H1 (cell line): Measurements from ENCODE around the gene FOXL2NB. TPM values are rescaled to one million over a fixed set of nuclear protein-coding genes. Genes with fewer than 3 reads are reported as not detected.

Experiments
- CTCF ChIA-PET: fragments of 300-600 bp; sonication (Branson Sonifier 250); formaldehyde crosslinking; loops from one replicate; lab custom pipeline; 2021; ENCODE audit not compliant: partially characterized antibody; lab: Charles Lee
- POLR2A ChIA-PET: fragments of 300-600 bp; sonication (Branson Sonifier 250); formaldehyde crosslinking; loops from one replicate; lab custom pipeline; 2021; ENCODE audit warnings: inconsistent platforms; ENCODE audit not compliant: partially characterized antibody; lab: Charles Lee
- DNase-seq, 2 experiments: peaks; one replicate each; pipeline versions ENCODE4 v3.0.0 to v3.0.0-alpha.2; 2010 to 2022; ENCODE audit warnings: low spot score in 2 of 2, low read depth in 1 of 2, mixed read lengths in 1 of 2
- FAIRE-seq: peaks from 2 replicates; lab custom pipeline; 2011; peaks lifted over from hg19 to GRCh38; lab: Jason Lieb, UNC
- H2AFZ ChIP-seq: 2 replicates; pipeline ENCODE4 v1.8.1; 2012; ENCODE audit warnings: low read length, inconsistent platforms
- H2AK5ac ChIP-seq: 2 replicates; pipeline ENCODE4 v1.6.1; 2013; ENCODE audit warnings: low read depth, low read length
- H2BK120ac ChIP-seq: replicated peaks from 2 replicates; pipeline ENCODE3; 2013; ENCODE audit warnings: low read depth, low read length, inconsistent platforms
- H2BK12ac ChIP-seq: 2 replicates; pipeline ENCODE4 v1.6.1; 2013; ENCODE audit warnings: low read depth, low read length
- H2BK15ac ChIP-seq: 2 replicates; pipeline ENCODE4 v1.6.1; 2013; ENCODE audit warnings: low read length
- H2BK20ac ChIP-seq: 2 replicates; pipeline ENCODE4 v1.6.1; 2013; ENCODE audit warnings: low read length
- H2BK5ac ChIP-seq: 2 replicates; pipeline ENCODE4 v1.6.1; 2013; ENCODE audit warnings: low read depth, low read length
- H3K14ac ChIP-seq: 2 replicates; pipeline ENCODE4 v1.6.1; 2013; ENCODE audit warnings: inconsistent platforms; ENCODE audit not compliant: insufficient read length
- H3K18ac ChIP-seq: 2 replicates; pipeline ENCODE4 v1.6.1; 2013; ENCODE audit warnings: low read length; ENCODE audit errors: extremely low read depth
- H3K23ac ChIP-seq: 2 replicates; pipeline ENCODE4 v1.6.1; 2013; ENCODE audit warnings: inconsistent platforms; ENCODE audit not compliant: insufficient read length
- H3K23me2 ChIP-seq: 2 replicates; pipeline ENCODE4 v1.6.1; 2013; ENCODE audit warnings: low read depth, low read length
- H3K27ac ChIP-seq: 2 replicates; pipeline ENCODE4 v1.6.1; 2011; ENCODE audit warnings: low read depth, low read length, inconsistent platforms
- H3K27me3 ChIP-seq, 4 experiments: replicated peaks in 1 of 4; 1 replicate in 1 of 4; 2 replicates in 3 of 4; pipeline versions ENCODE4 v1.6.1 to v1.8.1; 2011 to 2013; ENCODE audit warnings: low read length in 3 of 4, mild to moderate bottlenecking in 3 of 4, inconsistent platforms in 2 of 4, mixed read lengths in 2 of 4, moderate library complexity in 1 of 4; ENCODE audit not compliant: control insufficient read depth in 3 of 4, insufficient read depth in 3 of 4; ENCODE audit errors: extremely low read depth in 1 of 4
- H3K36me3 ChIP-seq, 4 experiments: 2 replicates each; pipeline versions ENCODE4 v1.6.1 to v1.8.1; 2011 to 2013; ENCODE audit warnings: mild to moderate bottlenecking in 4 of 4, low read length in 3 of 4, moderate library complexity in 2 of 4, control low read depth in 1 of 4, inconsistent platforms in 1 of 4; ENCODE audit not compliant: insufficient read depth in 4 of 4, control insufficient read depth in 2 of 4
- H3K4ac ChIP-seq: replicated peaks from 2 replicates; pipeline ENCODE3; 2013; ENCODE audit warnings: low read length, low read depth, mixed read lengths, inconsistent platforms; ENCODE audit not compliant: insufficient read length
- H3K4me1 ChIP-seq, 4 experiments: replicated peaks in 1 of 4; 1 replicate in 1 of 4; 2 replicates in 3 of 4; pipeline versions ENCODE4 v1.6.1 to v1.8.1; 2011 to 2013; ENCODE audit warnings: low read length in 3 of 4, inconsistent platforms in 2 of 4, mixed read lengths in 1 of 4; ENCODE audit not compliant: insufficient read depth in 4 of 4, control insufficient read depth in 3 of 4
- H3K4me2 ChIP-seq, 2 experiments: 2 replicates each; pipeline versions ENCODE4 v1.6.1 to v1.8.1; 2011 to 2013; ENCODE audit warnings: low read depth in 2 of 2, low read length in 2 of 2, control low read depth in 1 of 2, inconsistent platforms in 1 of 2, mild to moderate bottlenecking in 1 of 2; ENCODE audit not compliant: insufficient read depth in 1 of 2
- H3K4me3 ChIP-seq, 4 experiments: fragments of 200-600, 300-600 bp in 1 of 4; sonication (generic), shearing (Covaris generic), sonication (Bioruptor Twin) in 1 of 4; 2 replicates each; pipeline versions ENCODE4 v1.5.1 to v1.8.1; 2011 to 2016; ENCODE audit warnings: low read length in 4 of 4, low read depth in 3 of 4, control low read depth in 2 of 4, inconsistent platforms in 2 of 4, mild to moderate bottlenecking in 2 of 4, mixed read lengths in 1 of 4, moderate library complexity in 1 of 4; ENCODE audit not compliant: insufficient read depth in 2 of 4; ENCODE audit errors: extremely low read depth in 1 of 4
- H3K56ac ChIP-seq: replicated peaks from 2 replicates; pipeline ENCODE3; 2013; ENCODE audit warnings: low read depth, mild to moderate bottlenecking, mixed read lengths, low read length, inconsistent platforms; ENCODE audit not compliant: insufficient read length
- H3K79me1 ChIP-seq: 2 replicates; pipeline ENCODE4 v1.6.1; 2013; ENCODE audit warnings: low read depth, low read length, control low read depth
- H3K79me2 ChIP-seq, 2 experiments: 2 replicates each; pipeline versions ENCODE4 v1.6.1 to v1.8.1; 2012 to 2013; ENCODE audit warnings: low read length in 2 of 2, mild to moderate bottlenecking in 2 of 2, inconsistent platforms in 1 of 2; ENCODE audit not compliant: insufficient read depth in 2 of 2, control insufficient read depth in 1 of 2
- H3K9ac ChIP-seq, 4 experiments: replicated peaks in 1 of 4; 1 replicate in 1 of 4; 2 replicates in 3 of 4; pipeline versions ENCODE4 v1.6.1 to v1.8.1; 2011 to 2013; ENCODE audit warnings: low read depth in 3 of 4, low read length in 3 of 4, control low read depth in 2 of 4, mild to moderate bottlenecking in 2 of 4, moderate library complexity in 2 of 4, inconsistent platforms in 1 of 4; ENCODE audit errors: extremely low read depth in 1 of 4
- H3K9me3 ChIP-seq, 2 experiments: 2 replicates each; pipeline versions ENCODE4 v1.6.1 to v1.8.1; 2012 to 2013; ENCODE audit warnings: mild to moderate bottlenecking in 2 of 2, moderate library complexity in 2 of 2, control low read depth in 1 of 2, inconsistent platforms in 1 of 2, low read depth in 1 of 2, low read length in 1 of 2, mixed read lengths in 1 of 2; ENCODE audit not compliant: insufficient read depth in 2 of 2
- H4K20me1 ChIP-seq, 2 experiments: replicated peaks in 1 of 2; 2 replicates each; pipeline versions ENCODE3 to v1.8.1; 2011 to 2013; ENCODE audit warnings: inconsistent platforms in 2 of 2, low read length in 2 of 2, mild to moderate bottlenecking in 1 of 2; ENCODE audit not compliant: insufficient read depth in 2 of 2, control insufficient read depth in 1 of 2
- H4K5ac ChIP-seq: 2 replicates; pipeline ENCODE4 v1.6.1; 2013; ENCODE audit warnings: low read length, low read depth, mixed read lengths, inconsistent platforms; ENCODE audit not compliant: insufficient read length
- H4K8ac ChIP-seq: 2 replicates; pipeline ENCODE4 v1.8.0; 2013; ENCODE audit warnings: mild to moderate bottlenecking, moderate library complexity, low read length, inconsistent platforms; ENCODE audit not compliant: insufficient read depth; ENCODE audit errors: extremely low read depth
- H4K91ac ChIP-seq: replicated peaks from 2 replicates; pipeline ENCODE3; 2013; ENCODE audit warnings: low read length, mixed read lengths, inconsistent platforms; ENCODE audit not compliant: insufficient read length
- BCL11A ChIP-seq, 2 experiments: IDR thresholded peaks; one replicate each; pipeline ENCODE4 v1.6.1; 2011; ENCODE audit warnings: low read depth in 2 of 2, low read length in 2 of 2, mild to moderate bottlenecking in 2 of 2
- BRCA1 ChIP-seq: IDR thresholded peaks from 2 replicates; pipeline ENCODE4 v1.6.1; 2012; ENCODE audit warnings: low read depth, low read length, improper control_type of control experiment
- CBX8 ChIP-seq: fragments of 300-800, 300-1000 bp; sonication (generic); IDR thresholded peaks from 2 replicates; pipeline ENCODE4 v1.7.1; 2016; ENCODE audit warnings: low read depth, low read length, borderline replicate concordance
- CTBP2 ChIP-seq: IDR thresholded peaks from 2 replicates; pipeline ENCODE4 v1.7.0; 2011; ENCODE audit warnings: borderline replicate concordance, mild to moderate bottlenecking, moderate library complexity, mixed read lengths, low read length; ENCODE audit not compliant: insufficient read depth, insufficient read length
- EZH2 ChIP-seq: fragments of 200-600 bp; sonication (generic); IDR thresholded peaks from 2 replicates; pipeline ENCODE4 v1.7.1; 2012; ENCODE audit warnings: low read depth, mild to moderate bottlenecking, moderate library complexity, low read length, inconsistent platforms; ENCODE audit not compliant: severe bottlenecking
- GABPA ChIP-seq: IDR thresholded peaks from 2 replicates; pipeline ENCODE4 v1.6.1; 2011; ENCODE audit warnings: mild to moderate bottlenecking, low read length, moderate library complexity, borderline replicate concordance; ENCODE audit not compliant: insufficient read depth
- HDAC6 ChIP-seq: IDR thresholded peaks from one replicate; pipeline ENCODE4 v1.7.1; 2012; ENCODE audit warnings: low read depth, mild to moderate bottlenecking, inconsistent platforms, low read length, moderate library complexity
- KDM4A ChIP-seq: IDR thresholded peaks from one replicate; pipeline ENCODE4 v1.7.1; 2012; ENCODE audit warnings: low read depth, mild to moderate bottlenecking, moderate library complexity, low read length, inconsistent platforms; ENCODE audit not compliant: severe bottlenecking
- KDM5A ChIP-seq: fragments of 200-600 bp; IDR thresholded peaks from 2 replicates; pipeline ENCODE4 v1.7.1; 2012; ENCODE audit warnings: mild to moderate bottlenecking, low read length, inconsistent platforms, mixed read lengths
- POLR2AphosphoS5 ChIP-seq: IDR thresholded peaks from 2 replicates; pipeline ENCODE4 v1.6.1; 2011; ENCODE audit warnings: low read depth, low read length
- RBBP5 ChIP-seq: IDR thresholded peaks from 2 replicates; pipeline ENCODE4 v1.7.1; 2012; ENCODE audit warnings: low read depth, mild to moderate bottlenecking, inconsistent platforms, low read length, moderate library complexity, borderline replicate concordance
- RNF2 ChIP-seq: fragments of 200-900, 300-1000 bp; sonication (generic); IDR thresholded peaks from 2 replicates; pipeline ENCODE4 v1.7.1; 2016; ENCODE audit warnings: borderline replicate concordance, low read depth, mild to moderate bottlenecking, antibody characterized with exemption, low read length; ENCODE audit not compliant: poor library complexity, severe bottlenecking; ENCODE audit errors: missing control alignments
- RXRA ChIP-seq: IDR thresholded peaks from 2 replicates; pipeline ENCODE4 v1.6.1; 2011; ENCODE audit warnings: low read depth, mild to moderate bottlenecking, low read length, moderate library complexity; ENCODE audit not compliant: insufficient read depth
- polyA plus RNA-seq, 7 experiments: library from polyadenylated mRNA; depleted of rRNA in 3 of 7; stranded (reverse) in 5 of 7; unstranded in 2 of 7; fragments of >200 nt in 5 of 7; fragments of 200-250 nt in 2 of 7; gene quantifications; 1 replicate in 5 of 7; 2 replicates in 1 of 7; 4 replicates in 1 of 7; pipeline versions ENCODE4 v1.2.1 to v1.2.3, GENCODE V29; 2011 to 2013; ENCODE audit warnings: missing spikeins in 2 of 7, mixed read lengths in 2 of 7
- total RNA-seq: library from RNA; stranded (reverse); fragmentation: NEBNext Ultra II Directional; extraction: Animal tissue kit (Norgen Biotek cat#: 25700); gene quantifications from 2 replicates; pipeline ENCODE4 v1.2.1, GENCODE V29; 2021

The FOXL2NB gene
- total and polyA plus RNA-seq, 2 of the 8 experiments (the other 6 are each of a cell fraction or from before 2014, with no cell fraction given): 5.4 to 7.3 TPM

GRCh38 chr3:138898708-138899107 lies 48.3 kb upstream of the FOXL2NB start:
- Histone ChIP-seq H3K9ac (no peak overlapping the region), H3K23me2 (no peaks in the 10 kb centered on the region), H3K36me3 (no peaks in the 10 kb centered on the region), H3K79me1 (no peaks in the 10 kb centered on the region; the same call in 1 of the 2 replicates), H2BK15ac (no peak overlapping the region), H2BK12ac (no peak overlapping the region), H2BK5ac (no peak overlapping the region), H3K27ac (no peak overlapping the region), H4K5ac (no peak overlapping the region), H3K9me3 (no peaks in the 10 kb centered on the region), H3K4me2 (no peak overlapping the region), H3K27me3 (no peaks in the 10 kb centered on the region), H2BK120ac (no peak overlapping the region), H3K18ac (no peak overlapping the region), H3K4ac (no peak overlapping the region), H4K8ac (no peak overlapping the region), H4K20me1 (no peaks in the 10 kb centered on the region), H3K56ac (no peak overlapping the region), H4K91ac (no peak overlapping the region), H3K4me3 (no peak overlapping the region), H3K79me2 (no peaks in the 10 kb centered on the region), H2AFZ (no peak overlapping the region), H3K4me1 (no peaks in the 10 kb centered on the region; a peak in 1 of 7 replicates), H2BK20ac (no peak overlapping the region), H3K14ac (no peak overlapping the region), H2AK5ac (no peak overlapping the region), H3K23ac (no peak overlapping the region)
- CTCF ChIA-PET: interaction anchor here (0.6 to 4.6 kb wide), 8 partner anchors 9 to 231 kb away, joined by 3 to 22 read pairs (median 4); no protein-coding TSS in a partner anchor
- FAIRE-seq (no peak), DNase-seq (no peak)
- POLR2A ChIA-PET: interaction anchor here (1.2 to 1.3 kb wide), 2 partner anchors 12 to 18 kb away, joined by 3 to 5 read pairs; no protein-coding TSS in a partner anchor
- TF ChIP-seq RXRA (no peak), CTBP2 (no peak), GABPA (no peak), CBX8 (no peak), POLR2AphosphoS5 (no peak), BRCA1 (no peak), BCL11A (IDR thresholded peaks at IDR 0.05; ENCODE audit: low read depth in 2 of 2, low read length in 2 of 2) (no peak), HDAC6 (no peak), KDM4A (no peak), KDM5A (no peak), EZH2 (no peak), RNF2 (no peak), RBBP5 (no peak)
